ENCODE measurements around the gene ATP8B1. TPM values are rescaled to one million over a fixed set of nuclear protein-coding genes. Genes with fewer than 3 reads are reported as not detected.
A peak's percentile ranks its signal among the peaks of the same experiment; 100 is the strongest.

Gene ATP8B1
- total and polyA plus RNA-seq, 4 donors, result 3.9 to 22.0 (median 5.7) TPM

- TF ChIP-seq ZBTB33 (IDR thresholded peaks at IDR 0.05) (no peak), CTCF (IDR thresholded peaks at IDR 0.05; ENCODE audit: low read depth, low read length, missing input control) (no peak), EGR1 (IDR thresholded peaks at IDR 0.05; ENCODE audit: low read depth in 2 of 2) (no peak), TAF1 (conservative IDR thresholded peaks at IDR 0.05) (no peak), NR2F2 (IDR thresholded peaks at IDR 0.05) (no peak), HNF4G (IDR thresholded peaks at IDR 0.05) (no peak), SP1 (IDR thresholded peaks at IDR 0.05) (no peak), GABPA (IDR thresholded peaks at IDR 0.05 in 1 of 2, conservative IDR thresholded peaks at IDR 0.05 in 1 of 2) (no peak), MAX (IDR thresholded peaks at IDR 0.05) (no peak), YY1 (IDR thresholded peaks at IDR 0.05) (no peak), ATF3 (IDR thresholded peaks at IDR 0.05) (no peak), REST (IDR thresholded peaks at IDR 0.05) (no peak), FOXA2 (IDR thresholded peaks at IDR 0.05) (no peak), JUND (IDR thresholded peaks at IDR 0.05) (no peak), FOXA1 (IDR thresholded peaks at IDR 0.05) (no peak), RAD21 (IDR thresholded peaks at IDR 0.05) (no peak), HNF4A (conservative IDR thresholded peaks at IDR 0.05) (no peak), RXRA (IDR thresholded peaks at IDR 0.05) (no peak)
Measured at GRCh38 chr18:57801325-57801724, 1.8 kb downstream of the ATP8B1 start.

More at GRCh38 chr18:57801325-57801724, 1.8 kb downstream of the ATP8B1 start:
- Histone ChIP-seq H3K4me1 (ENCODE audit: control insufficient read depth in 4 of 4, insufficient read depth in 4 of 4, low read length in 3 of 4) (peaks cover 14 to 31% (median 22%) of the 10 kb centered on the region in 4 donors), H3K9me3 (ENCODE audit: control insufficient read depth in 4 of 4, low read length in 3 of 4) (no peaks in the 10 kb centered on the region), H3K9ac (ENCODE audit: low read depth in 1 of 2, low read length in 2 of 2) (peak overlapping the region in 1 of 2 donors; percentile 47), H3K27ac (ENCODE audit: low read depth in 1 of 2, low read length in 2 of 2) (peak overlapping the region in 1 of 2 donors; percentile 98), H3K27me3 (ENCODE audit: control insufficient read depth in 4 of 4, insufficient read depth in 4 of 4, low read length in 3 of 4) (no peaks in the 10 kb centered on the region), H3K4me3 (ENCODE audit: low read depth in 1 of 3, low read length in 3 of 3) (peak overlapping the region in 1 of 3 donors; percentile 89), H3K36me3 (ENCODE audit: control insufficient read depth in 4 of 4, insufficient read depth in 3 of 4, low read depth in 1 of 4, low read length in 3 of 4) (no peaks in the 10 kb centered on the region)
- no peak for DNase-seq (ENCODE audit: low spot score)
- 66% methylated on average over 14 of the region's 14 CpGs for WGBS

Measured in liver (tissue), 9 donors.